Ovary (tissue), 3 donors: Measurements from ENCODE around the gene GLO1.

Experiments
- POLR2A ChIP-seq: fragments of 450-650 bp; IDR thresholded peaks from one replicate; pipeline ENCODE4 v1.6.1; 2017; ENCODE audit warnings: antibody characterized with exemption, mild to moderate bottlenecking, moderate library complexity
- TF ChIP-seq, protein P1 (sequence below), 3 donors: fragments of 450-650 bp in 2 of 3; fragments of 200-600 bp in 1 of 3; IDR thresholded peaks; one replicate each; pipeline versions ENCODE4 v1.5.1 to v1.8.0; 2016 to 2022; ENCODE audit warnings: antibody characterized with exemption in 3 of 3, mild to moderate bottlenecking in 1 of 3
- donor health status: DM: no; HTN: no; CAD: no.

DNA sequence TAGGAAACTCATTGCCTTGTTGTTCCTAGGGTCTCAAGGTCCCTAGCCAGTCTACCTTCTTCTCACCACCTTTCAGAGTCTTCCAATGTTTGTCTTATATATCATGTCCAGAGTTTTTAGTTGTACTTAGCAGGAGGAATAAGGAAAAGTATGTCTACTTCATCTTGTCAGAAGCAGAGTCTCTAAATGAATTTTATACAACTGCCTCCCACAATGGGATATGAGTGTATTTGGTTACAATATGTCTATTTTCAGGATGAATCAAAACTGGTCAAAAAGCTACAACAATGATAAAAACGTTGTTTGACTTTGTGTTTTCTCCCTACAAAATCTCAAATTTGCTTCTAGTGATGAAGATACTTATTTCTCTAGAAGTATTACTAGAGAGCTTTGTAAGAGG, 7.0 kb downstream of the GLO1 start:
- TF ChIP-seq, protein P1, sequence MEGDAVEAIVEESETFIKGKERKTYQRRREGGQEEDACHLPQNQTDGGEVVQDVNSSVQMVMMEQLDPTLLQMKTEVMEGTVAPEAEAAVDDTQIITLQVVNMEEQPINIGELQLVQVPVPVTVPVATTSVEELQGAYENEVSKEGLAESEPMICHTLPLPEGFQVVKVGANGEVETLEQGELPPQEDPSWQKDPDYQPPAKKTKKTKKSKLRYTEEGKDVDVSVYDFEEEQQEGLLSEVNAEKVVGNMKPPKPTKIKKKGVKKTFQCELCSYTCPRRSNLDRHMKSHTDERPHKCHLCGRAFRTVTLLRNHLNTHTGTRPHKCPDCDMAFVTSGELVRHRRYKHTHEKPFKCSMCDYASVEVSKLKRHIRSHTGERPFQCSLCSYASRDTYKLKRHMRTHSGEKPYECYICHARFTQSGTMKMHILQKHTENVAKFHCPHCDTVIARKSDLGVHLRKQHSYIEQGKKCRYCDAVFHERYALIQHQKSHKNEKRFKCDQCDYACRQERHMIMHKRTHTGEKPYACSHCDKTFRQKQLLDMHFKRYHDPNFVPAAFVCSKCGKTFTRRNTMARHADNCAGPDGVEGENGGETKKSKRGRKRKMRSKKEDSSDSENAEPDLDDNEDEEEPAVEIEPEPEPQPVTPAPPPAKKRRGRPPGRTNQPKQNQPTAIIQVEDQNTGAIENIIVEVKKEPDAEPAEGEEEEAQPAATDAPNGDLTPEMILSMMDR (IDR thresholded peaks at IDR 0.05), result no peak
- TF ChIP-seq POLR2A, result no peak
